ENCODE measurements around the gene SYT7. TPM values are rescaled to one million over a fixed set of nuclear protein-coding genes. Genes with fewer than 3 reads are reported as not detected.

SYT7 gene
- total and polyA plus RNA-seq, 8 donors: 4.3 to 59.4 (median 12.5) TPM

DNA sequence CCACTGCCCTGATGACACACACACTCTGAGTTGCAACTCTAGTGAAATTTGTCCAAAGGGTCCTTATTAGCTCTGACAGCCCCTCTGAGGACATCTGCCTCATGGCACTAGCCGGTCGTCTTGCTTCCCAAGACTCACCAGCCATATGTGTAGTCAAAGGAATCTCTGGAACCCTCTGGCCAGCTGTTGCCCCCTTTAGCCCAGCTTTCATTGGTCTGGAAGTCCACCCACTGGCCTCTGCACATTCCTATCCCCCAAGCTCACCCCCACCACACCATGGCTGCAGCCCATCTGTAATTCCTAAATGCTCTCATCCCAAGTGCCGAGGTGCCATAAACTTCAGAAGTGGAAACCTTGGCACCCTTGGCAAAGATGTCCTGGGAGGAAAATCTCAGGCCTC lies 24.3 kb downstream of the SYT7 start:
- no peaks in the 10 kb centered on the region for H3K4me1 ChIP-seq
- ATAC-seq (no peak), DNase-seq (no peak), FAIRE-seq (no peak)
- no peaks in the 10 kb centered on the region for H3K36me3 ChIP-seq
- no peaks in the 10 kb centered on the region for H3K9me3 ChIP-seq
- no peak for TF ChIP-seq CTCF (IDR thresholded peaks at IDR 0.05)
- WGBS, 2 donors: 85 to 97% methylated on average over 3 of the region's 3 CpGs
- intact Hi-C loops (cut with DNase I): no loop called here
- H3K4me3 ChIP-seq: no peak overlapping the region
- H3K27me3 ChIP-seq: peaks cover 0 to 6% (median 0%) of the 10 kb centered on the region in 4 donors
- no peak overlapping the region for H3K27ac ChIP-seq

DNA sequence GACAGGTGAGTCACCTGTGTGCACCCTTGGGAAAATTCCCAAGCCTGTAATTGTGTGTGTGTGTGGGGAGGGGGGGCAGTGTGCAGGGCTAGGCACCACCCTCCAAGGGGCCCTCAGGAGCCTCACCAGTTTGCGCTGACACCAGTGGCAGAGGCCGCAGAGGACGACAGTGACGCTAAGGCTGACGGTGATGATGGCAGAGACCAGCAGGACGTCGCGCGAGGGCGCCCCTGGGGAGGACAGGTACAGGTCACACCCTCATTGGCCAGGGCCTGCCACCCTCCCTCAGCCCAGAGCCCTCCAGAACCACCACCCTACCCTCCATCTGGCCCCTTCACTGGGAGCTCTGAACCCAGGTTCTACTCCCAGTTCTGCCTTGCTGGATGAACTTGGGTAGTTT lies 24.9 kb downstream of the SYT7 start:
- FAIRE-seq: no peak
- 60 to 68% methylated on average over 9 to 10 of the region's 10 CpGs for WGBS, 2 donors
- no peaks in the 10 kb centered on the region for H3K4me1 ChIP-seq
- TF ChIP-seq CTCF (IDR thresholded peaks at IDR 0.05): no peak
- intact Hi-C loops (cut with DNase I): no loop called here
- ATAC-seq: peak in 1 of 4 donors; percentile 13
- H3K27me3 ChIP-seq: peaks cover 0 to 6% (median 0%) of the 10 kb centered on the region in 4 donors
- DNase-seq: peak in 1 of 6 donors; percentile 55
- H3K9me3 ChIP-seq: no peaks in the 10 kb centered on the region
- H3K36me3 ChIP-seq: no peaks in the 10 kb centered on the region
- no peak overlapping the region for H3K27ac ChIP-seq
- H3K4me3 ChIP-seq: no peak overlapping the region

- WGBS, 2 donors: 10 to 14% methylated on average over 48 to 57 of the region's 57 CpGs
- no peaks in the 10 kb centered on the region for H3K36me3 ChIP-seq
- no peak for TF ChIP-seq CTCF (IDR thresholded peaks at IDR 0.05)
- intact Hi-C loops (cut with DNase I): no loop called here
- H3K9me3 ChIP-seq: no peaks in the 10 kb centered on the region
- H3K4me3 ChIP-seq: no peak overlapping the region
- H3K4me1 ChIP-seq: no peaks in the 10 kb centered on the region
- peaks cover 0 to 6% (median 0%) of the 10 kb centered on the region in 4 donors for H3K27me3 ChIP-seq
- FAIRE-seq (no peak), DNase-seq (peak in 1 of 6 donors; percentile 39), ATAC-seq (no peak)
- no peak overlapping the region for H3K27ac ChIP-seq
Measured at GRCh38 chr11:61555051-61555969, 25.6 kb downstream of the SYT7 start.

- no peaks in the 10 kb centered on the region for H3K4me1 ChIP-seq
- peaks cover 0 to 6% (median 0%) of the 10 kb centered on the region in 4 donors for H3K27me3 ChIP-seq
- intact Hi-C loops (cut with DNase I): no loop called here
- no peak for TF ChIP-seq CTCF (IDR thresholded peaks at IDR 0.05)
- H3K27ac ChIP-seq: no peak overlapping the region
- no peak for FAIRE-seq
- peak in 1 of 6 donors; percentile 44 for DNase-seq
- no peaks in the 10 kb centered on the region for H3K36me3 ChIP-seq
- 41 to 50% methylated on average over 13 of the region's 13 CpGs for WGBS, 2 donors
- no peak overlapping the region for H3K4me3 ChIP-seq
- no peak for ATAC-seq
- H3K9me3 ChIP-seq: no peaks in the 10 kb centered on the region
Measured at GRCh38 chr11:61554172-61554988, 26.5 kb downstream of the SYT7 start.
